ENCODE results near the gene CCDC187. TPM values are rescaled to one million over a fixed set of nuclear protein-coding genes. Genes with fewer than 3 reads are reported as not detected.

The CCDC187 gene
- total and polyA plus RNA-seq, 10 donors, result 0.03 to 0.20 (median 0.11) TPM; not detected in 2

DNA sequence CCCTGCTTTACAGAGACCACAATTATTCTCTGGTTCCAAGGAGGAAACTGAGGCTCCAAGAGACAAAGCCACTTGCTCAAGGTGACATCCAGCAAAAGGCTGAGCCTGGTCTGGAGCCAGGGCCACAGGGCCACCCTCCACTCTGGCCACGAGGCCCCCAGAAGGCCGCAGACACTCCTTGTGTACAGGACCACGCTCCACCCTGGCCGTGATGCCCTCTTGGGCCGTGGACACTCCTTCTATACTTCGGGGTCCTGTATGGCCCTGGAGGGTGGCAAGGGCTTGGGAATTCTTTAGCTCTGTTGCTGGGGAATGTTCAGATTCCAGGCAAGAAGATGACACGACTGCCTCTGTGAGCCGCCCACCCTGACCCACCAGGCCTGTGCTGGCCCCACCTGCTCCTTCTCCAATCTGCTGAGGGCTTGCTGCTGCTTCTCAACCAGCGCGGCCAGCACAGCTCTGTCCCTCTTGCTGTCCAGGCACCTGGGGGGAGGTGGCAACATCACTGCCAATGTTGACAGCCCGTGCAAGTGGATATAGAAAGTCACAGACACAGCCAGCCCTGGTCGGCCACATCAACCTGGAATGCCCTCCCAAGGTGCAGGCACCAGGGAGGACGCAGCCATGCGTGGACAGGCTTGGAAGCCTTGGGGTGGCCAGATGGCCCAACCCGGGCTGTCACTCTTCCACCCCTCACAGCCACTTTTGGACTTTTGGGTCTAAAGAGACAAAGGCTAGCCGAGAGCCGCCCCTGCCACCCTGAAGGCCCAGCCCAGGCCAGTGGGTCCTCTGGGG lies 38.1 kb downstream of the CCDC187 start:
- no peak for TF ChIP-seq POLR2AphosphoS5 (IDR thresholded peaks at IDR 0.05)
- no peak for TF ChIP-seq POLR2A (IDR thresholded peaks at IDR 0.05)
- TF ChIP-seq, protein P1, sequence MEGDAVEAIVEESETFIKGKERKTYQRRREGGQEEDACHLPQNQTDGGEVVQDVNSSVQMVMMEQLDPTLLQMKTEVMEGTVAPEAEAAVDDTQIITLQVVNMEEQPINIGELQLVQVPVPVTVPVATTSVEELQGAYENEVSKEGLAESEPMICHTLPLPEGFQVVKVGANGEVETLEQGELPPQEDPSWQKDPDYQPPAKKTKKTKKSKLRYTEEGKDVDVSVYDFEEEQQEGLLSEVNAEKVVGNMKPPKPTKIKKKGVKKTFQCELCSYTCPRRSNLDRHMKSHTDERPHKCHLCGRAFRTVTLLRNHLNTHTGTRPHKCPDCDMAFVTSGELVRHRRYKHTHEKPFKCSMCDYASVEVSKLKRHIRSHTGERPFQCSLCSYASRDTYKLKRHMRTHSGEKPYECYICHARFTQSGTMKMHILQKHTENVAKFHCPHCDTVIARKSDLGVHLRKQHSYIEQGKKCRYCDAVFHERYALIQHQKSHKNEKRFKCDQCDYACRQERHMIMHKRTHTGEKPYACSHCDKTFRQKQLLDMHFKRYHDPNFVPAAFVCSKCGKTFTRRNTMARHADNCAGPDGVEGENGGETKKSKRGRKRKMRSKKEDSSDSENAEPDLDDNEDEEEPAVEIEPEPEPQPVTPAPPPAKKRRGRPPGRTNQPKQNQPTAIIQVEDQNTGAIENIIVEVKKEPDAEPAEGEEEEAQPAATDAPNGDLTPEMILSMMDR (IDR thresholded peaks at IDR 0.05 in 8 of 11, conservative IDR thresholded peaks at IDR 0.05 in 3 of 11), result no peak
- no peaks in the 10 kb centered on the region for H3K36me3 ChIP-seq
- H3K9me3 ChIP-seq, result no peaks in the 10 kb centered on the region
- H3K27me3 ChIP-seq (replicated peaks in 1 of 7), result peaks cover 0 to 26% (median 0%) of the 10 kb centered on the region in 7 donors
- peaks cover 0 to 20% (median 12%) of the 10 kb centered on the region in 6 donors for H3K4me1 ChIP-seq
- H3K4me3 ChIP-seq, result no peak overlapping the region
- intact Hi-C loops (cut with DNase I; ENCODE audit: low total_unique reads), result no loop called here
- 81 to 94% (median 91%) methylated on average over 9 to 17 of the region's 17 CpGs for WGBS, 5 donors
- no peak for DNase-seq
- H3K27ac ChIP-seq, result no peak overlapping the region

DNA sequence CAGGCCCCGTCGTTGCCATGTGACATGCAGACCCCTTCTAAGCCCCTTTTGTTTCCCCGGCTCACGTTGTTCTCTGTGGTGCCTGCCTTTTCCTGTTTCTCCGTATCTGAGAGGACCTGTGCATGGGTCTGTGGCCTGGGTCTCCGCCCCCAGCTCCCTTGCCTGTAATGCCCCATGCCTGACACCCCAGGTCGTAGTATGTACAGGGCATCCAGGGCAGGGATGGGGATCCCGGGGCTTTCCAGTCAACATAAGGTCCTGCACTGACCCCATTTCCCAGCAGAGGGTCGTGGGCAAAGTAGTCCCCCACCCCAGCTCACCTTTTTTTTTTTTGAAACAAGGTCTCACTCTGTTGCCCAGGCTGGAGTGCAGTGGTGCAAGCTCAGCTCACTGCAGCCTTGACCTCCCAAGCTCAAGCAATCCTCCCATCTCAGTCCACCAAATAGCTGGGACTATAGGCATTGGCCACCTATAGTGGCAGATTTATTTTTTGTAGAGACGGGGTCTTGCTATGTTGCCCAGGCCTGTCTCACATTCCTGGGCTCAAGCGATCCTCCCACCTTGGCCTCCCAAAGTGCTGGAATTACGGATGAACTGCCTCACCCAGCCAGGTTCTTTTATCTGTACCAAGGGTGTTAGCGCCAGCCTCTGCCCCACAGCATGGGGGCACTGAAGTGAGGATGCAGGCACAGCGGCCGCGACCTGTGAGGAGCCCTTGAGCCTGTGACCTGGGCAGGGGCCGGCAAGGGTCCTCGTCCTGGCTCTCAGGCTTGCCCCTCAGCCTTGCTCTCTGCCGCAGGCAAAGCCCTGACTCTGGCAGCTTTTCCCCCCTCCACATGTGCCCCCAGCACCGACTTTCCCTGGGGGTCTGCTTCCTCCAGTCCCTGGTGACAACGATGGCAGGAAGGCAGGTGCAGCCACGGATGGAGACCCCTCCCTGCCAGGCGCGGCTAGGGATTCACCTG lies 39.2 kb downstream of the CCDC187 start:
- no peaks in the 10 kb centered on the region for H3K36me3 ChIP-seq
- peaks cover 0 to 20% (median 12%) of the 10 kb centered on the region in 6 donors for H3K4me1 ChIP-seq
- TF ChIP-seq, protein P1 (IDR thresholded peaks at IDR 0.05 in 8 of 11, conservative IDR thresholded peaks at IDR 0.05 in 3 of 11), result no peak
- TF ChIP-seq POLR2AphosphoS5 (IDR thresholded peaks at IDR 0.05), result no peak
- TF ChIP-seq POLR2A (IDR thresholded peaks at IDR 0.05), result no peak
- no peaks in the 10 kb centered on the region for H3K9me3 ChIP-seq
- peaks cover 0 to 26% (median 0%) of the 10 kb centered on the region in 7 donors for H3K27me3 ChIP-seq (replicated peaks in 1 of 7)
- DNase-seq, result no peak
- WGBS, 5 donors, result 76 to 81% (median 80%) methylated on average over 24 of the region's 24 CpGs
- H3K27ac ChIP-seq, result no peak overlapping the region
- intact Hi-C loops (cut with DNase I; ENCODE audit: low total_unique reads), result no loop called here
- no peak overlapping the region for H3K4me3 ChIP-seq

DNA sequence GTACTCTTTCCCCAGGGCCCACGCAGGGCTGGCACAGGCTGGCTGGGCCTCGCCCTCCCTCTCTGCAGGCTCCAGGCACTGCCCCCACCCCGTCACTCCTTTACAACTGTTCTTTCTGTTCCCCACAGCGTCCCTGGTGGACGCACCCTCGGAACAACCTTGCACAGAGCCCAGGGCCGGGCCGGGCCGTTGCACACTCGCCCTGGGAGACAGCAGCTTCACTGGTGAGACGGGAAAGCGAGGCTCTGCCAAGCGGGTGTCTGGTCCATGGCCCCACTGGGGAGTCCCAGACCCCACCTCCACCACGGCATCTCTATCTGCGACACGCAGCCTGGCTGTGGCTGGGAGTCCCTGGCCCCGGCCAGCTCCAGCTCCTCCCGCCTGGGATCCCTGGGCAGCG lies 39.9 kb downstream of the CCDC187 start:
- Histone ChIP-seq H3K4me1 (peaks cover 0 to 20% (median 12%) of the 10 kb centered on the region in 6 donors), H3K9me3 (no peaks in the 10 kb centered on the region), H3K36me3 (no peaks in the 10 kb centered on the region), H3K4me3 (no peak overlapping the region), H3K27ac (no peak overlapping the region), H3K27me3 (replicated peaks in 1 of 7) (peaks cover 0 to 22% (median 0%) of the 10 kb centered on the region in 7 donors)
- no peak for DNase-seq
- intact Hi-C loops (cut with DNase I; ENCODE audit: low total_unique reads), result no loop called here
- TF ChIP-seq POLR2A (IDR thresholded peaks at IDR 0.05), result no peak
- TF ChIP-seq POLR2AphosphoS5 (IDR thresholded peaks at IDR 0.05), result no peak
- TF ChIP-seq, protein P1 (IDR thresholded peaks at IDR 0.05 in 8 of 11, conservative IDR thresholded peaks at IDR 0.05 in 3 of 11), result no peak
- 85 to 93% (median 90%) methylated on average over 18 to 19 of the region's 19 CpGs for WGBS, 5 donors

All from spleen (tissue), 11 donors.